OCI-LY1 (cell line): ENCODE data around the gene DOCK6.

ENCODE experiments used
- H2AFZ ChIP-seq: fragments of 200-600 bp; sonication (generic), shearing (Covaris generic); 2 replicates; pipeline ENCODE4 v1.6.0; 2014; ENCODE audit warnings: antibody characterized with exemption, mild to moderate bottlenecking, low read length
- H3F3A ChIP-seq: fragments of 200-600 bp; sonication (generic), shearing (Covaris generic); 2 replicates; pipeline ENCODE4 v1.6.0; 2014; ENCODE audit warnings: mild to moderate bottlenecking, antibody characterized with exemption, low read length, moderate library complexity; ENCODE audit not compliant: insufficient read depth
- H3K27ac ChIP-seq: fragments of 200-600 bp; sonication (generic); 2 replicates; pipeline ENCODE4 v1.5.1; 2014; ENCODE audit warnings: low read length, mixed run types, mild to moderate bottlenecking, low read depth; ENCODE audit not compliant: poor library complexity, severe bottlenecking
- H3K27me3 ChIP-seq: fragments of 200-600 bp; sonication (generic); 2 replicates; pipeline ENCODE4 v1.6.0; 2014; ENCODE audit warnings: antibody characterized with exemption, mild to moderate bottlenecking, low read length, moderate library complexity; ENCODE audit not compliant: insufficient read depth
- H3K36me3 ChIP-seq: fragments of 200-600 bp; sonication (generic); 2 replicates; pipeline ENCODE4 v1.6.1; 2014; ENCODE audit warnings: mild to moderate bottlenecking, antibody characterized with exemption, low read length, moderate library complexity, mixed read lengths; ENCODE audit not compliant: insufficient read depth
- H3K4me1 ChIP-seq: fragments of 200-600 bp; sonication (generic); 2 replicates; pipeline ENCODE4 v1.5.1; 2014; ENCODE audit warnings: mild to moderate bottlenecking, low read length, moderate library complexity; ENCODE audit not compliant: insufficient read depth, severe bottlenecking
- H3K4me2 ChIP-seq: fragments of 200-600 bp; sonication (generic), shearing (Covaris generic); 2 replicates; pipeline ENCODE4 v1.6.1; 2014; ENCODE audit warnings: low read length
- H3K4me3 ChIP-seq: fragments of 200-600 bp; sonication (generic); 2 replicates; pipeline ENCODE4 v1.5.1; 2014; ENCODE audit warnings: low read length, low read depth, mild to moderate bottlenecking, mixed read lengths; ENCODE audit not compliant: poor library complexity, severe bottlenecking
- H3K79me2 ChIP-seq: fragments of 200-600 bp; shearing (Covaris generic); 2 replicates; pipeline ENCODE4 v1.6.1; 2016; ENCODE audit warnings: mixed run types, low read length, mixed read lengths; ENCODE audit not compliant: insufficient read depth
- H3K9ac ChIP-seq: fragments of 200-600 bp; sonication (generic), shearing (Covaris generic); 2 replicates; pipeline ENCODE4 v1.6.1; 2014; ENCODE audit warnings: mild to moderate bottlenecking, low read length, mixed read lengths
- H3K9me2 ChIP-seq: fragments of 200-600 bp; sonication (generic), shearing (Covaris generic); 2 replicates; pipeline ENCODE4 v1.6.1; 2014; ENCODE audit warnings: low read depth, mild to moderate bottlenecking, low read length, mixed read lengths
- H3K9me3 ChIP-seq: fragments of 200-600 bp; shearing (Covaris generic); 2 replicates; pipeline ENCODE4 v1.6.1; 2014; ENCODE audit warnings: low read length, mixed read lengths
- H4K20me1 ChIP-seq: fragments of 200-600 bp; sonication (generic), shearing (Covaris generic); 2 replicates; pipeline ENCODE4 v1.6.0; 2016; ENCODE audit warnings: mild to moderate bottlenecking, low read length; ENCODE audit not compliant: insufficient read depth
- CTCF ChIP-seq: fragments of 200-600 bp; sonication (generic), shearing (Covaris generic); IDR thresholded peaks from 2 replicates; pipeline ENCODE4 v1.5.1; 2017; ENCODE audit warnings: mild to moderate bottlenecking, antibody characterized with exemption, low read length, moderate library complexity, mixed read lengths
- EZH2 ChIP-seq: fragments of 200-600 bp; sonication (generic), shearing (Covaris generic); IDR thresholded peaks from 2 replicates; pipeline ENCODE4 v1.8.0; 2017; ENCODE audit warnings: borderline replicate concordance, mixed run types, mild to moderate bottlenecking, antibody characterized with exemption, low read length, moderate library complexity, mixed read lengths

DOCK6 gene

GRCh38 chr19:11284515-11284914, 22.2 kb upstream of the DOCK6 start:
- Histone ChIP-seq H2AFZ (no peak overlapping the region), H3K27ac (no peak overlapping the region), H3K9me2 (no peaks in the 10 kb centered on the region), H3K9ac (no peak overlapping the region), H3K4me2 (no peak overlapping the region), H3F3A (no peaks in the 10 kb centered on the region), H3K79me2 (no peaks in the 10 kb centered on the region), H3K4me3 (no peak overlapping the region), H4K20me1 (no peaks in the 10 kb centered on the region), H3K36me3 (no peaks in the 10 kb centered on the region), H3K9me3 (no peaks in the 10 kb centered on the region), H3K27me3 (0 out of 2 replicates have a peak, but pooled peaks cover 5% of the 10 kb centered on the region), H3K4me1 (no peaks in the 10 kb centered on the region)
- no peak for TF ChIP-seq CTCF
- no peak for TF ChIP-seq EZH2

GRCh38 chr19:11281356-11282049, 19.2 kb upstream of the DOCK6 start:
- 0 out of 2 replicates have a peak, but pooled peaks cover 5% of the 10 kb centered on the region for H3K27me3 ChIP-seq
- no peaks in the 10 kb centered on the region for H3K4me1 ChIP-seq

GRCh38 chr19:11279505-11280236, 17.3 kb upstream of the DOCK6 start:
- H3K79me2 ChIP-seq = no peaks in the 10 kb centered on the region
- H3K9me2 ChIP-seq = no peaks in the 10 kb centered on the region
- TF ChIP-seq EZH2 (no peak), CTCF (no peak)
- no peak overlapping the region for H3K4me3 ChIP-seq
- no peak overlapping the region for H3K4me2 ChIP-seq
- peaks cover 6% of the 10 kb centered on the region; the same call in 1 of the 2 replicates for H3K27me3 ChIP-seq
- no peak overlapping the region for H2AFZ ChIP-seq
- H3K36me3 ChIP-seq = no peaks in the 10 kb centered on the region
- H3K9me3 ChIP-seq = no peaks in the 10 kb centered on the region
- H3K9ac ChIP-seq = no peak overlapping the region
- no peak overlapping the region for H3K27ac ChIP-seq
- no peaks in the 10 kb centered on the region for H4K20me1 ChIP-seq
- H3F3A ChIP-seq = no peaks in the 10 kb centered on the region
- no peaks in the 10 kb centered on the region for H3K4me1 ChIP-seq

More at GRCh38 chr19:11281356-11282049, 19.2 kb upstream of the DOCK6 start:
- Histone ChIP-seq H3K4me2 (no peak overlapping the region), H3K27ac (no peak overlapping the region), H3F3A (no peaks in the 10 kb centered on the region), H3K79me2 (no peaks in the 10 kb centered on the region), H3K9me2 (no peaks in the 10 kb centered on the region), H3K36me3 (no peaks in the 10 kb centered on the region), H2AFZ (no peak overlapping the region), H3K4me3 (no peak overlapping the region), H4K20me1 (no peaks in the 10 kb centered on the region), H3K9ac (no peak overlapping the region), H3K9me3 (no peaks in the 10 kb centered on the region)
- TF ChIP-seq CTCF (no peak), EZH2 (no peak)
